Panc1 (cell line): Measurements from ENCODE around the gene ADAM33.

ENCODE experiments used
- REST ChIP-seq, 2 experiments: IDR thresholded peaks; 2 replicates each; pipeline ENCODE4 v1.6.1; 2011 to 2012; ENCODE audit warnings: low read depth in 2 of 2, control low read depth in 1 of 2, low read length in 1 of 2, mild to moderate bottlenecking in 1 of 2, moderate library complexity in 1 of 2; ENCODE audit not compliant: insufficient read depth in 1 of 2
- TF ChIP-seq, protein P1 (sequence below): fragments of 450-650 bp; IDR thresholded peaks from 2 replicates; pipeline ENCODE4 v1.5.1; 2017; ENCODE audit warnings: mild to moderate bottlenecking

DNA sequence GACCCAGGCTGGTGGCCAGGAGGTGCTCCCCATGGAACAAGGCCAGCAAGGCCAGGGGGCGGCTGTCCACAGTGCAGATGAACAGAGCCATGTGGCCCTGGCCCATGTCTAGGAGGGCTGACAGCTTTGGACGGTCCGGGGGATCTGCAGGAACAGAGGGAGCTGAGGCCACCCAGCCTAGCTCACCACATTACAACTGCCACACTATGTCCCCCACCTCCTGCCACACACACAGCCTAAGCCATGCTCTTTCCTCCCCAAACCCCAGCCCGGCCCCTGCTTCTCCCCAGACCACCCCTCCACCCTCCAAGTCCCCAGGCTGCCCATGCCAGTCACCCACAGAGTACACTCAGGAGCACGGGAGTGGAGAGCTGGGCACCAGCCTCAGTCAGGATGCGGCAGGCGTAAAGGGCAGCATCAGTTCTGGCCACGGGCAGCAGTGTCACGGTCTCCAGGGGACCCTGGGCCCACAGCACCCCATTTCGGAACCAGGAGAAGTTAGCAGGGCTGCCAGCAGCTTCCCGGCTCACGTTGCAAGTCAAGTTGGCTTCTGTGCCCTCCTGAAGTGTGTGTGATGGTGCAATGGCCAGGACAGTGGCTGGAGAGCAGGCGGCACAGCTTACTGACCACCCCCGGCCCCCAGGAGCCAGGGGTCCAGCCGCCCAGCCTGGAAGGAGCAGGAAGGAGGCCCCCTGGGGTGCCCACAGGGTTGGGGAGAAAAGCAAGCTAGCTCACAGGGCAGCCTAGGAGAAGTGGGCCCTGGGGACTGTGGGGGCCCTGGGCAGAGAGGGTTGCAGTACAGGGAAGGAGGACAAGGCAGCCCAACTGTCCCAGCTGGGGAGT lies 15.2 kb upstream of the ADAM33 start:
- TF ChIP-seq, protein P1, sequence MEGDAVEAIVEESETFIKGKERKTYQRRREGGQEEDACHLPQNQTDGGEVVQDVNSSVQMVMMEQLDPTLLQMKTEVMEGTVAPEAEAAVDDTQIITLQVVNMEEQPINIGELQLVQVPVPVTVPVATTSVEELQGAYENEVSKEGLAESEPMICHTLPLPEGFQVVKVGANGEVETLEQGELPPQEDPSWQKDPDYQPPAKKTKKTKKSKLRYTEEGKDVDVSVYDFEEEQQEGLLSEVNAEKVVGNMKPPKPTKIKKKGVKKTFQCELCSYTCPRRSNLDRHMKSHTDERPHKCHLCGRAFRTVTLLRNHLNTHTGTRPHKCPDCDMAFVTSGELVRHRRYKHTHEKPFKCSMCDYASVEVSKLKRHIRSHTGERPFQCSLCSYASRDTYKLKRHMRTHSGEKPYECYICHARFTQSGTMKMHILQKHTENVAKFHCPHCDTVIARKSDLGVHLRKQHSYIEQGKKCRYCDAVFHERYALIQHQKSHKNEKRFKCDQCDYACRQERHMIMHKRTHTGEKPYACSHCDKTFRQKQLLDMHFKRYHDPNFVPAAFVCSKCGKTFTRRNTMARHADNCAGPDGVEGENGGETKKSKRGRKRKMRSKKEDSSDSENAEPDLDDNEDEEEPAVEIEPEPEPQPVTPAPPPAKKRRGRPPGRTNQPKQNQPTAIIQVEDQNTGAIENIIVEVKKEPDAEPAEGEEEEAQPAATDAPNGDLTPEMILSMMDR: no peak
- TF ChIP-seq REST (IDR thresholded peaks at IDR 0.05; ENCODE audit: insufficient read depth in 1 of 2, low read depth in 2 of 2, low read length in 1 of 2): no peak
